ENCODE results near the gene PPM1L.
A peak's percentile ranks its signal among the peaks of the same experiment; 100 is the strongest.
"Not testable (repeated sequence)": the region's sequence is repeated elsewhere in the genome, so short reads cannot be mapped to it uniquely, and the experiment has no call there.

The PPM1L gene

DNA sequence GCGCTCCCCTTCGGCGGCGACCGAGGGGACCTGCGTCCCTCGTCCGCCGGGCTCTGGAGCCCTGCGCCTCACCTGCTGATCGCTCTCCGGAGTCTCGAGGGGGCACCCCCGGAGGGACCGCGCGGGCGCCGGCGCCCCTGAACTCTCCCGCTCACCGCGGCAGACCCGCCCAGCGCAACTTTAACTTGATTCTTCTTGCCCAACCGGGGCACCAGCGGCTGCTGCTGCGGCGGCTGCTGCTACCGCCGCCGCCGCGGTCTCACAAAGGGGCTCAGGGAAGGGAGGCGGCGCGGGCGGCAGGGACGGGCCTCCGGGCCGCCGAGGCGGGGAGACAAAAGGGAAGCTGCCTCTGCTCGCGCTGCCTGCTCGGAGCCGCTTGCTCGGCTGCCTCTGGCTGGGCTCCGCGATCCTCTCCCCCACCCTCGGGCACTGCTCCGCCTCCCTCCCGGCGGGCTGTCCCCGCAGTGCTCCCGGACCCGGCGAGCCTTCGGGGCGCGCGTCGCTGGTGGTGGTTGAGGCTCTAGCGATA lies at the start of gene PPM1L:
TSS of gene PPM1L (plus strand) at position 456 of the 529 bp plus-strand sequence.
- peak; percentile 51 for DNase-seq (ENCODE audit: low read depth)

- peak; percentile 58 for DNase-seq (ENCODE audit: low read depth)
Observed at GRCh38 chr3:160707187-160707794, 48.7 kb upstream of the PPM1L start.

GRCh38 chr3:160709477-160710182 lies 46.4 kb upstream of the PPM1L start:
- no peak for DNase-seq (ENCODE audit: low read depth)

GRCh38 chr3:160713144-160713543 lies 42.9 kb upstream of the PPM1L start:
- DNase-seq (ENCODE audit: low read depth) = not testable (repeated sequence)

DNA sequence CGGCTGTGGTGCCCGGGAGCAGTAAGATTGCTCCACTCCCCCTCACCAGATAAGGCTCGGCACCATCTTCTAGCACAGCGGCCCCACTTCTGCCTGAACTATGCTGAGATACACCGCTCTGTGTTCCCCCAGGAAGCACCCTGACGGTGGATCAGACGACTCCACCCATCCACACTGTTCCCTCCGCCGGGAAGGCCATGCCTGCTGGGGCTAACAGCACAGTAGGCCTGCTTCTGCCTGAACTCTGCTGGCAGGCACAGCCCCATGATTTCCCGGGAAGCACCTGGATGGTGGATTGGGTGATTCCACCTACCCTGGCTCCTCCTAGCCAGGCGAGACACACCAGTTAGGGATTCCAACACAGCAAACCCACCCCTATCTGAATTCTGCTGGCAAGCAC lies 36.3 kb upstream of the PPM1L start:
- no peak for DNase-seq (ENCODE audit: low read depth)

GRCh38 chr3:160720123-160720746 lies 35.8 kb upstream of the PPM1L start:
- DNase-seq (ENCODE audit: low read depth) = no peak

DNA sequence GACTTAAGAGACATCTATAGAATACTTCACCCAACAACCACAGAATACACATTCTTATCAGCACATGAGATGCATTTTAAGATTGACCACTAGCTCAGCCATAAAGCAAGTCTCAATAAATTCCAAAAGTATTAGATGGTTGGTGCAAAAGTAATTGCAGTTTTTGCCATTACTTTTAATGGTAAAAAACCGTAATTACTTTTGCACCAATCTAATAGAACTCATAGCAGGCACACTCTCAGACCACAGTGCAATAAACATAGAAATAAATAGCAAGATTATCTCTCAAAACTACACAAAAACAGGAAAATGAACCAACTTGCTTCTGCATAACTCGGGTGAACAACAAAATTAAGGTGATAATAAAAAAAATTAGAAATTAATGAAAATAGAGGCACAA lies 33.7 kb upstream of the PPM1L start:
- DNase-seq (ENCODE audit: low read depth) = no peak

DNA sequence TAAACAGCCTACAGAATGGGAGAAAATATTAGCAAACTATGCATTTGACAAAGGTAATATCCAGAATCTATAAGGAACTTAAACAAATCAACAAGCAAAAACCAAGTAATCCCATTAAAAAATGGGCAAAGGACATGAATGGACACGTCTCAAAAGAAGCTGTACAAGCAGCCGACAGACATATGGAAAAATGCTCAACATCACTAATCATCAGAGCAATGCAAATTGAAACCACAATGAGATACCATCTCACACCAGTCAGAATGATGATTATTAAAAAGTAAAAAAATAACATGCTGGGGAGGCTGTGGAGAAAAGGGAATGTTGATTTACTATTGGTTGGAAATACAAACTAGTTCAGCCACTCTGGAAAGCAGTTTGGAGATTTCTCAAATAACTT lies 30.7 kb upstream of the PPM1L start:
- no peak for DNase-seq (ENCODE audit: low read depth)

- DNase-seq (ENCODE audit: low read depth) = no peak
Observed at GRCh38 chr3:160735826-160736225, 20.2 kb upstream of the PPM1L start.

- no peak for DNase-seq (ENCODE audit: low read depth)
Observed at GRCh38 chr3:160738048-160738447, 18.0 kb upstream of the PPM1L start.

GRCh38 chr3:160739079-160739478 lies 17.0 kb upstream of the PPM1L start:
- DNase-seq (ENCODE audit: low read depth) = peak; percentile 57

- no peak for DNase-seq (ENCODE audit: low read depth)
Observed at GRCh38 chr3:160746976-160747375, 9.1 kb upstream of the PPM1L start.

- no peak for DNase-seq (ENCODE audit: low read depth)
Observed at GRCh38 chr3:160747422-160747821, 8.6 kb upstream of the PPM1L start.

DNA sequence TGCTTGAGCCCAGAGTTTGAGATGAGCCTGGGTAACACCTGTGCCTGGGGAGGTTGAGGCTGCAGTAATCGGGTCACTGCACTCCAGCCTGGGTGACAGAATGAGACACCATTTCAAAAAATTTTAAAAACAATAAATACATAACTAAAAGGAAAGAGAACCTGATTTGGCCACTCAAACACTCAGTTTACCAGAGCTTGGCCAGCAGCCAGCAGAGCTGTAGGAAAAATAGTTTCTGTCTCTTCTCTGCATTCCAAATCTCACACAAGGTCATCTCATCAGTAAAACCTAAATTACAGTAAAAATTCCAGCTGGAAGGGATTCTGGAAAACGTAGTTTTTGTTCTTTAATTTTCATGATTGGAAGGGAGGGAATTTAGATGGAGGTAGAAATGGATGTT lies 7.8 kb upstream of the PPM1L start:
- no peak for DNase-seq (ENCODE audit: low read depth)

DNA sequence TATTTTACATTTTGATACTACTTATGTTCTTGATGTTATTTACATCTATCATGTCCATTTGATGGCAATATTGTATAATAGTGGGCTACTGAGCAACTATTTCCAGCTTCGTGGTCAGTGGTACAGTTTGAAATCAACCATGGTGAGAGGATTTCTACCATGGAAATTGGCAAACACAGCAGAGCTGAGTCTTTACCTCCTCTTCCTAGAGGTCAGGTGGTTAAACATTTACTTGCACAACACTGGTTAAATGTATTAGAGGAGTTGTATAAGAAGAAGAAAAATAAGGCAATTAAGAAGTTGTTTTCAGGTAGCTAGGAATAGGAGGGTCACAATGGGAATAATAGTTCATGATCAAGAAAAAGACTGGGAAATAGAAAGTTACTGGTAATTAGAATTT lies 7.2 kb upstream of the PPM1L start:
- no peak for DNase-seq (ENCODE audit: low read depth)

DNA sequence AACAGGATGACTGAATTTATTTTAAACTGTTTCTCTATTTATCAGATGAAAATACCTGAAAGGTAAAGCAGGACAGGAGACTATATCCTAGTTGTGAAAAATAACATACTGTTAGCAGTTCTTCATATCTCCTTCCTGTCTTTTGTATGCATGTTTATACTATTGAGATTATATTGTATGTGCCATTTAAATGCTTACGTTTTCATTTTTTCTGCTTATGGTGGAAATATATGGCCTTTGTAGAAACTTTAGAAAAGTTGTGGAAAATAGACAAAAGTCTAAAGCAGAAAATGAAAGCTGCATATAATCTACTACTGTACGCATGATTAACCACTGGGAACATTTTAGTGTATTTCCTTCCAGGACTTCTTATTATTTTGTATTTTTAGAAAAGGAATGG lies 2.1 kb upstream of the PPM1L start:
- DNase-seq (ENCODE audit: low read depth) = no peak

GRCh38 chr3:160754371-160754854 lies 1.6 kb upstream of the PPM1L start:
- DNase-seq (ENCODE audit: low read depth) = peak; percentile 42

DNA sequence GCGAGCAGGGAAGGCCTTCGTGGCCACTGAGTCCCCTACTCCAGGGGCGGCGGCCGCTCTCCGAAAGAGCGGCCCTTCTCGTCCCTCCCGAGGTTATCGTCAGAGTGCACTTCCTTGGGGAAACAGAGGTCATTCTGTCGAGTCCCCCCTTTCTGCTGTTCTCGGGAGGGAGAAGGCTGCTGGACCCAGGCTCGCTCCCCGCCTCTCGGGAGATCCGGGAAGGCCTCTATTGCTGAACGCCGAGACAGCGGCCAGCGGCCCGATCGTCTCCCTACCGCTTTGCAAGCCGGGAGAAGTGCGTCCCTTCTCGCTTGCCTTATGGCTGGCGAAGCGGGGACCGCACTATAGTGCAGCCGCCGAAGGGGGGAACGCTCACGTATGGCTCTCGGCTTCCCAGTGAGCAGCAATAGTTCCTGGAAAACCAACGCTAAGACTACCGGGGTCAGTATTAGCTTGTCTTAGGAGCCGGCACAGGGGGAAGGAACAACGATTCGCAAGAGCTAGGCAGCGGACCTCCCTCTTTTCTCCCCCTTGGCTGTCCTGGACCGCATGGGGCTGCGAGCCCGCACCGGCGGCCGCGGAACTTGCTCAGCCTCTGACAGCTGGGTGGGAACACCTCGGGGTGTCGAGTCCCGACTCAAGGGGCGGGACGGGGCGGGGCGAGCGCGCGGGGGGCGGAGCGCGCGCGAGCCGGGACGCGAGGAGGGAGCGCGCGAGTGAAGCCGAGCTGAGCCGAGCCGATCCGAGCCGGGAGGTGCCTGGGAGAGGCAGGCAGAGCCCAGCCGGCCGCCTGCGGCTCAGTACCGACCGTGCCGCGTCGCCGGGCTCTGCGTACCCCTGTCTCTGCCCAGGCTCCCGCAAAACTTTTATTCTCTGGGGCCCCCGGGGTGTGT lies 930 bp upstream of the PPM1L start:
- peak; percentile 93 for DNase-seq (ENCODE audit: low read depth)

GRCh38 chr3:160757233-160758106 lies 1.4 kb downstream of the PPM1L start:
- DNase-seq (ENCODE audit: low read depth) = no peak

DNA sequence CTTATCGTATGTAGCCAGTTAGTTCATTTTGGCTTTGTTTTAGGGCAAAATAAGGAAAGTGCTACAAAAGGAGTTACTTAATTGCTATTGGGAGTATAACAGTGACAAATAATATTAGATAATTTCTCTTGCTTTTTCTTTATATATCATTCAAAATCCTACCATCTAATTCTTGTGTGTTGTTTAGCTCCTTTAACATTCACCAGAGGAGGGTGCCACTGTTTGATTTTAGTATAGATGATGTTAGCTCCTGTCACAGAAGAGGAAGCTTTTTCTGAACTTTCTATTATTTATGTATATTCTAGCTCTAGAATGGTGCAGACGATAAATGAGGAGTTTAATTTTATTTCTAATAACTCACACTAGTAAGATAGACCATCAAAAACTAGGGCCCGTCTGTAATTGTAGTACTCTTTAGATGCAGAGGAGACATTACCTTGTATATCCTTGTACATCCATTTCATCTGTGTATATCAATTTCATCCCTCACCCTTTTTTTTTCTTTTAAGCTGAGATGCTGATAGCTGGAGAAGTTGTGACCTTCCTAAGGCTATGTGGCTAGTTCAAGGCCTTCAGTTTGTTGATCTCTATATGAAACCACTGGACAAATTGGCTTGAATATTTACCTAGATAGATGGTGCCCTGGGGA lies 3.0 kb downstream of the PPM1L start:
- no peak for DNase-seq (ENCODE audit: low read depth)

- no peak for DNase-seq (ENCODE audit: low read depth)
Observed at GRCh38 chr3:160763073-160763472, 7.0 kb downstream of the PPM1L start.

Measured in fibroblast of gingiva (primary cell).